Measurements from ENCODE around the gene MED26.

MED26 gene

DNA sequence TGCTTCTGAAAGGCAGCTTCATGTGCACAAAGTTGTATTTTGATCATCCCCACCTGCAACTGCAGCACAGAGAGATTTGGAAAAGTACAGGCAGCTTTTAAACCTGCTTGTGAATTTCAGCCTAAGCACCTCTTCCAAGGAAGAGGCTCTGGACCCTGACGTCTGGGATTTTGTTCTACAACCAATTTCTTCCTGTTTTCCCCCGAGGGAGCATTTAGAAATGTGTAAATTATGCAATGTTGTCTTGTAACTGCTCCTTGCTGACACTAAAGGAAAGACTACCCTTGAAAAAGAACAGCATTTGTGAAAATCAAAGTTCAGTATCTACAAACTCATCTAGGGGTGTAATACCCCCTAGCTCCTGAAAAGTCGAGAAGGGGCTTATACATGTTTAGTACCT lies 15.4 kb downstream of the MED26 start:
- DNase-seq = no peak

DNA sequence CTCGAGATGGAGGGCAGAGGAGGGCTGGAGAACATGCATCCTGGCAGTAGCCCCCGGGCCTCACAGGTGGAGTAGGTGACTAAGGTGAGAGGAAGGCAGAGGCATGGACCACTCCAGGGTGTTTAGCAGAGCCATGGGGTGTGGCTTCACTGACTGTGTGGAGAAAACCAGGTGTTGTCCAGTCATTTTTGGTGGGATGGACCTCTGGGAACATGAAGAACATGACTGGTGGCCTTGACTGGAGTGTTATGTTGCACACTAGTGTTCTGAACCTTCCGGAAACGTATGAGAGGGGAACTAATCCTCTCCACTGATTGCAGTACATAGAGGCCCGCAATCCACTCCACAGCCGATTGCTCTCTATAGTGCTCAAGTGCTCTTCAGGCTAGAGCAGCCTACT lies 16.9 kb downstream of the MED26 start:
- no peak for DNase-seq

DNA sequence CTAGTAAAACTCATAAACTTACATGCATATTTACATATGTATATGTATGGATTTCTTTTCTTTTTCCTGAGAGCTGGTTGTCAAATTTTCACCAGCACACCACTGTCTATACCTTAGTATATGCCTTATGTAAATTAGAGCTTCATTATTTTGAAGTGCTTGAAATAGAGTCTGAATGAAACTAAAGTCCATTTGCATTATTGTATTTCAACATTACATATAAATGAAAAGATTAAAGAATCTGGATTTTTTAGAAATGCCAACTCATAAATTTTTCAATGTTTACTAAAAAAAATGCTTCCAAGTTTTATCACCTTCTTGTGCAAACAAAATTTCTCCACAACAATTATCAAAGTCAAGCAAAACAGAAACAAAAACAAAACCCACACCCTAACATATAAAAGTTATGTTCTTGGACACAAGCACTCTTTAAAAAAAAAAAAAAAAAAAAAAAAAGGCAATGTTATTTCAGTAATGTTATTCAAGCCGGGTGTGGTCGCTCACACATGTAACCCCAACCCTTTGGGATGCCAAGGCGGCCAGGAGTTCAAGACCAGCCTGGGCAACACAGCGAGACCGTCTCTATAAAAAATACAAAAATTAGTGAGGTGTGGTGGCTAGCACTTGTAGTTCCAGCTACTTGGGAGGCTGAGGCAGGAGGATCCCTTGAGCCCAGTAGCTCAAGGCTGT lies 18.3 kb downstream of the MED26 start:
- DNase-seq = no peak

DNA sequence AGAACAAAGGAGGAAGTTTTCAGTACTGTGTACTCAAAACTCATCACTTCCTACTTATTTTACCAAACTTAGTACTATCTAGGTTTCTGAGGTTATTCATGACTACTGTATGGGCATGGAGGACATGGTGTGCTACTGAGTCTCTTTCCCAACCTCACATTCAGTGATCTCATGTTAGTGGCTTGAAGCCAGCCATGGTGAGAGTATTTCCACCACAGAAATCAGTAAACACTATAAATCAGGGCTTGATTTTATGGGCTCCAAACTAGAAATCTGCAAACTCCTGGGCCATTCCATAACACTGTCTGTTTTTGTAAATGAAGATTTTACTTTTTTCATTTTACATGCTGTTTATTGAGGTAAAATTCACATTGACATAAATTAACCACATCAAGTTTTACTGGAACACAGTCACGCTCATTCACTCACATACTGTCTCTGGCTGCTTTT lies 19.7 kb downstream of the MED26 start:
- DNase-seq = no peak

DNA sequence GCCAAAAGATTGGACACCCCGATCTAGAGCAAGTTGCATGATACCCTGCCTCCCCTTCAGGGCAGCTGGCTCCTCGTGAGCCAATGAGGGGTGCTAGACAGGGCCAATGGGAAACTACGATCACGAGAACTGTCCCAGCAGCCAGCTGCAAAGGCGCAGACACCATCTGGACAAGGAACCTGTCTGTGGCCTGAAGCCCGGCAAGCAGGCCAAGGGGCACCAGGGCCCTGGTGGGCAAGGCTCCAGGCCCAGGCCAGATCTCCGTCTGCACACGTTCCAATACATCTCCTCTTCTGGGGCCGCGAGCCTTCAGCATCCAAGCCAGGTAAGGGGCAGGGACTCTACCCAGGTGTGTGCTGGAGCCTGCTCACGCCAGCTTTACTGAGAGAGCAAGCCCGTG lies 20.2 kb downstream of the MED26 start:
- DNase-seq = no peak

DNA sequence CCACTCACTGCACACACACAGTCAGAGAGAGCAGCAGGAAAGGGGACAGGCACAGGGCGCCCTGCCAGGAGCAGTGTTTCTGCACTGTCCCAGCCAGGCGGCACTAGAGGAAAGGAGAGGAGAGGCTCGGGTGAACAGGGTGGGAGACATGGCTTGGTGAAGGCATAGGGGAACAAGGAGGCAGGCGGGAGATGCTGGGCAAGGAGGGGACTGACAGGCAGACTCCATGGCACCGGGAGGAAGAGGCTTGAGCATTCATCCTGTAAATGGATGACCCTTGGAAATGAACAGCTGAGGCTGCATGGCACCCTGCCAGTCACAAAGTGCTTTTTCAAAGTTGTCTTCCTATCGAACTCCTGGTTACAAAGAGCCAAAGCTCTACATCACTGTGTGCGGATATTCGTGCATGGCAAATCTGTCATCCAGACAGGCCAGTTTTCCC lies 22.4 kb downstream of the MED26 start:
- no peak for DNase-seq

DNA sequence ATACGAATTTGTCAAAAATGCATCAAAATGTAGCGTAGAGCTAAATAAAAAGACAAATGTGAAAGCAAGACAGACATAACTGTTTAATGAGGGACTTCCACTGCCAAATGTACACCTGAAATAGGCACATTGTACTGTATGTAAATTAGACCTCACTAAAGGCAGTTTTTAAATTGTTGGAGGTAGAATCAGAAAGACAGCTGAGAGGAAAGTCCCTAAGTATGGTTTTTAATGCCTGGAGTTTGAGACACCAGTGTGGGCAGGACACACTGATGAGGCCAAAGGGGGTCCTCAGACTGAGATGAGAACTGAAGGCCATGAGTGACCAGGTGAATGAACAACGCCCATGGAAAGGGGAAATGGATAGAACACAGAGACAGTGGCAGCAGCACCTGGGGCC lies 22.9 kb downstream of the MED26 start:
- DNase-seq = no peak

DNA sequence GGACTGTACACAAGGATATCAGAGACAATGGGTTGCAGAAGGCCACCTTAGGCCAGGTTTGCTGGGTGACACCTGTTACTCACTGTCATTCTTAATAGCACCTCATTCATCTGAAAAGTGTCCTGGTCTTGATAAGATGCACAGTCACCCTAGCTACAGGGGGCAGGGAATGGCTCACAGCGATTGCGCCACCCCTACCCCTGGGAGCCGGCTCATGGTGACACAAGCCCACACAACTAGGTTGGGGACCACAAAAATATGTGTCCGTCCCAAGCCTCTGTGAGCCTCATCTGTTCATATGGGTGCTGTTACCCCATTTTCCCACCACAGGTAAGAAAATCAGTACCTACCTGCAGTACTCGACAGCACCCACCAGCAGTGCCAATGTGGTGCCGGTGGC lies 23.4 kb downstream of the MED26 start:
- no peak for DNase-seq

DNA sequence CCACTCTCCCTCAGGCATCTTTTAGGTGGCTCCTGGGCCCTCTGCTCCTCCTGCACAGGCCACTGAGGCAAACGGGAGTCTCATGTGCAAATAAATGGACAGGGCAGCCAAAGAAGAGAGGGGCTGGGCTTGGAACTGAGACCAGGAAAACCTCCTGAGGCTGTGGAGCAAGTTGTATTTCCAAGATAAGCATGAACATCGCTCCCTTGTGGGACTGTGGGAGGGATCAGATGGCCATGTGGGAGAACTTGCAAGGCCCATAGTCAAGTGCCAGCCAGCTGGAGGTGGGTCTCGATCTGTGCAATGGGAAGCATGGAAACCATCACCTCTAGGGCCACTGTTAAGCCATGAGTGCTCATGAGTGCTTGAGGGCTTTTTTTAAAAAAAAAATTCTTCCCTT lies 24.9 kb downstream of the MED26 start:
- no peak for DNase-seq

DNA sequence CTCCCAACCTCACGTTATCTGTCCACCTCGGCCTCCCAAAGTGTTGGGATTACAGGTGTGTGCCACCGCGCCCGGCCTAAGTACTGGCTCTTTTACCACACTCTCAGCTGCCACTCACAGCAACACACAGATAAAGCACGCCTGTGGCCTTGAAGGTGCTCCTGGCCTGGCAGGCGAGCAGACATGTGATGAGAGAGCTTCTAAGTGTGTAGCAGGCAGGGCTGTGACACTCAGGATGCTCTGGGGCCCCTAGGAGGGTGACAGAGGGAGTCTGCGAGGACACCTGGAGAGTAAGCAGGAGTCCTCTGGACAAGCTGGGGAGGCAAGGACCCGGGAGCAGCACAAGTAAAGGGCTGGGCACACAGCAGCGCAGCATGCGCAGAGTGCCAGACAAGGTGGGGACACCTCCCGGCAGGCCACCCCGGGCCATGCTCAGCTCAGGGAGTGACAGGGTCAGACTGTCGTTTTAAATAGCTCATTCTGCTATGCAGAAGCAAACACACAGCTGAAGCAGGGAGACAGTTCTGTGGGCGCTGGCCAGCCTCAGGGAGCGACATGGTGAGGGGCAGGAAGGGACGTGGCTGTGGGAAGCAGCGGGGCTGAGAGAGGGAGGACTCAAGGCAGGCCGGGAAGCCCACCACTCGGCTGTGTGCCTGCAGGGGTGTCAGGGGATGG lies 26.5 kb downstream of the MED26 start:
- no peak for DNase-seq

DNA sequence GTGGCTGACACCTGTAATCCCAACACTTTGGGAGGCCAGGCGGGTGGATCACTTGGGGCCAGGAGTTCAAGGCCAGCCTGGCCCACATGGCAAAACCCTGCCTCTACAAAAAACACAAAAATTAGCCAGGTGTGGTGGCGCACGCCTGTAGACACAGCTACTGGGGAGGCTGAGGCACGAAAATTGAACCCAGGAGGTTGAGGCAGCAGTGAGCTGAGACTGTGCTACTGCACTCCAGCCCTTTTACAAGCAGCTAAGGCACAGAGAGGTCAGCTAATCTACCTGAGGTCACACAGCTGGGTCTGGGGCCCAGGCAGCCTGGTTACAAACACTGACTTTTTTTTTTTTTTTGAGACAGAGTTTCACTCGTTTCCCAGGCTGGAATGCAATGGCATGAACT lies 27.2 kb downstream of the MED26 start:
- DNase-seq = no peak

DNA sequence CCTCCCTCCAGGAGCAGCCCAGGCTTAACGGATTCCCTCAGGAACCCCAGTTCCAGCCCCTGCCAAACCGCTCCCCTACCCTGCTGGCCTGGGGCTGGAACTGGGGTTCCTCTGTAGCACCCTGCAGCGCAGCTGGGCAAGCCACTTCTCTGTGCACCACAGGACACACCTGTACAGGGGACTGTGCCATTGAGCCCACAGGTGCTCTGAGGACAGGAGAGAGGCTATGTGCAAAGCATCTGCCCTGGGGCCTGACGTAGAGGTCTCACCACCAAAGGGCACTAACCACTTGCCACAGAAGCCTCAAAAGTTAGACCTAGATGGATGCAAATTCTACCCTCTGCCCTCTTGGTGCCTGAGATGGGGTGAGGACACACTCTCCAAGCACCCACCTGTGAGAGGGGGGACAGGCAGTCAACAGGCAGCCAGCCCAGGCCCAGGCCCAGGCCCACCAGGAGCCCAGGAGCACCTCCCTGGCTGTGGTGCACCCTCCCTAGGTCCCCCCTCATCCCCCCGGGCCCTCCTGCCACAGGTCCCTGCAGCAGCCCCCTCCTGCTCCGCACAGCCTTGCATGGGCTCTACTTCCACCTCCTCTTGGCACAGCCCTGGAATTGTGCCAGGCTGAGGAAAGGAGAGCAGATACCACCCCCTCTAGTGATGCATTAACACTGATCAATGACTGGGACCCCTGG lies 28.2 kb downstream of the MED26 start:
- no peak for DNase-seq

DNA sequence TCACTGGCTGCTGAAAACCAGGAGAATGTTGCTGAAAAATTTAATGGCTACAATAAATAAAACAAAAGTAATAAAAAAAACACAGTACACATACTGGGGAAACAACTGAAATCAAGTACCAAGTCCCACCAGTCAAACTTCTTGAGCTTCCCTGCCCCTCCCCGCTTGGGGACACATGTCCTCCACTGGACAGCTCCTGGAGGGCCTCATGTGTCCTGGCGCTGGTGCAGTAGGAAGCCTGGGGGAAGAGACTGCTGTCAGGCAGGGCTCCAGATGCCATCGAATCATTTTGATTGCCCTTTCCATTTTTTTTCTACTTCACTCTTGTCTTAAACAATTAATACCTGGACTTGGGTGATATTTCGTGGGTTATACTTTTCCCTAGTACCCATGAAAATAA lies 29.2 kb downstream of the MED26 start:
- no peak for DNase-seq

DNA sequence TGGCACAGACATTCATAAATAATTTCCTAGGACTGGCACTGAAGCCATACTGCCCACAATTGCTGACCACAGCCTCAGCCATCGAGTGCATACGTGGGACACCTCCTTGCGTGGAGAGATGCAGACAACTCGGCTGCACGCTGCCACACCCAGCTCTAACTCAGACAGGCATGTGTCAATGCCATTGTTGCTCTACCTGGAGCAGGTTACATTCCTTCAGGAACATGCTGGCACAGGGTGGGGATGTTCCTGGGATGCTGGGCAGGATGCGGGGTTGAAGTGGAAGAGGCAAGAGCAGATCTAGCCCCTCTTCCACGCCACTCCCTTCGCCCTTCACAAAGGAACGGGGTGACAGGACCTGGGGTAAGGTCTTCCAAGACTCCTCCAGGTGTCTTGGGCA lies 31.6 kb downstream of the MED26 start:
- DNase-seq = no peak

DNA sequence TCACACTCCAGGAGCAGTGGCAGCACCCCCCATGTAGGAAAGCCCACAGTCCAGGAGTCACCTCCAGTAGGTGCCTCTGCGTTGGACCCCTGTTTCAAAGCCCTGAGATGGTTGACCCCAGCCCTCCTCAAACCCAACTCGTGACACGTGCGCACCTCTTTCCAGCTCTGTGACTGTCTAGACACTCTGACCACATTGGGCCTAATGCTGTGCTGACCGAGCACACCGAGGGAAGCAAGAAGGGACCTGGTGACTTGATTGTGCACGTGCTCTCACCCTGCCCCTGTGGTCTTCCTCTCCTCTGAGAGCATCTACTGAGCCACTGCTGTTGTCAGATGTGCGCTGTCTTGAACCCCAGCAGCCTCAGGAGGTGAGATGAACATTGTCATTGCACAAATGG lies 32.9 kb downstream of the MED26 start:
- no peak for DNase-seq

DNA sequence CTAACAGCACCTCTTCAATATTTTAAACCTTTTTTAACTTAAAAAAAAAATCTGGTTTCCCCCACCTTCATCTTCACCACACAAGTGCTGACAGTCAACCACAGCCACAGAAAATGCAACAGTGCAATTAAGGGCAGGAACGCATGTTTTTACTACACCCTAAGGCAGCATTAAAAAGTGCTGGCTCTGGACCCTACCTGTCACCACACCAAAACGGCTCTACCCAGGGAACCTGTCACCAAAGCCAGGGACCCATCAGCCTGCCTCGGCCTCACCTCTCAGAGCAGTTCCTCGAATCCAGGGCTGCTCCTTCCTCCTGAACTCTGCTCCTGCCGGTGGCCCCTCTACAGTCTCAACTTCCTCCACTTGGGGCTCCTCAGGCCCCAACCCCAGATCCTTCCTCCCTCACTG lies 33.3 kb downstream of the MED26 start:
- peak in 1 of 2 experiments; percentile 36 for DNase-seq

DNA sequence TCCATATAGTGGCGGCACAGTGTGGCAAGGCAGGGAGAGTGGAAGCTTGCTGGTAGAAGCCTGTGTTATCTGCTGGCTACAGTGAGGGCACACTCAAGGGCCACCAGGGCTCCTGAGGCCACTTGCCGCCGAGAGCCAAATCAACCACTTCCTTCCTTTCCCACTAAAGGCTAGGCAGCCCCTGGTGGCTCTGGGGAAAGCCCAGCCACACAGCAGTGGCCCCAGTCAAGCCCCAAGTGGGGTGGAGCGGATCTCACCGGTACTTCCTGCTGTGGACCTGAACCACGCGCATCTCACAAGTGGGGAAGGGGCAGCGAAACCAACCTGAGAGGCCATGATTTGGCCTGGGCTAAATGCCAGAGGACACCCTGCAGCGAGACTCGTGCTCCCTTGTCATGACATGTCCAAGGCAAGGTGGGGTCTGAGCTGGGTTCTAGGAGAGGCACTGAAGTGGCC lies 33.8 kb downstream of the MED26 start:
- peak; percentile 46 to 58 for DNase-seq

DNA sequence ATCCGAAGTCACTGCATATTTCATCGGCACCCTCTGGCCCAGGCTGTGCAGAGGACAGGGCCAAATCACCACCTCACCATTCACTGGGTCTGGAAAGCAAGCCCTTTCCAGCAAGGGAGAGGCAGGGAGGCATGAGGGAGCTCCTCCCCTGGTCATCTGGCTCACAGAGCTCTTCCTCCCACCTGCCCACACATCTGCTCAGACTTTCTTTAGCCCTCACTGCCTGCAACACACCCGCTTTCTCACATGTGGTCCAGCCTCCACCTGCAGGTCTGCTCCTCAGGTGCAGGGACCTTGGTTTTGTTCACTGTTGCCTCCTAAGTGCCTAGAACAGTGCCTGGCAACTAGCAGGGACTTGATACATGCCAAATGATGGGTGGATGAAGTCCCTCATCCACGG lies 34.8 kb downstream of the MED26 start:
- DNase-seq = no peak

DNA sequence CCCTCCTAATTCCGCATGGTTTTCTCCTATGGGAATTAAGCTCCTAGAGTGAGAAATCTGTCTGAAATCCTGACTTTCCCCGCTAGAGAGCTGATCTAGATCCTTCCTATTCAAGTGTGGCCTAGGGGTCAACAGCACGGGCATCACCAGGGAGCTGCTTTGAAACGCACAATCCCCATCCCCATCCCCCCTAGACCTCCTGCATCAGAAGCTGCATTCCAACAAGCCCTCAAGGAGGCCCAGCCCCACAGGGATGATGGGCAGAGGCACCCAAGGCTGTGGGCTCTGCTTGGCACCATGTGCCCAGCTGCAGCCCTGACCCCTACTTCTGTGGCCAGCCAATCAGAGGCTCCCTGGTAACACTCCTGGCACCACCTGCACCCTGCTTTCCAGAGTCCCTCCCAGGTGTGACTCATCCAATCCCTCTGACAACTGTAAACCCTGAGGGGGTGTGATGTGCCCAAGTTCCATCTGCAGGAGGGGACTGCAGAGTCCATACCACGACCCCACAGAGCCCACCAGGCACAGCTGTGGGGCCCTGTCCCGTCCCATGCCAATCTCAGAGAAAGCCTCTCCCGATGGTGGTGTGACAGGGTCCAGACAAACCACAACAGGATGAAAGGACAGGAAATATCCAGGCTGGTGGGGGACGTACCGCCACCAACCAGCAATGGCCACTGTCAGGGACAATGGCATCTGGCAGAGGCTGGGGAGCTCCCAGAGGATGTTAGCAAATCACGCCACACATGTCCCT lies 36.0 kb downstream of the MED26 start:
- DNase-seq = no peak

DNA sequence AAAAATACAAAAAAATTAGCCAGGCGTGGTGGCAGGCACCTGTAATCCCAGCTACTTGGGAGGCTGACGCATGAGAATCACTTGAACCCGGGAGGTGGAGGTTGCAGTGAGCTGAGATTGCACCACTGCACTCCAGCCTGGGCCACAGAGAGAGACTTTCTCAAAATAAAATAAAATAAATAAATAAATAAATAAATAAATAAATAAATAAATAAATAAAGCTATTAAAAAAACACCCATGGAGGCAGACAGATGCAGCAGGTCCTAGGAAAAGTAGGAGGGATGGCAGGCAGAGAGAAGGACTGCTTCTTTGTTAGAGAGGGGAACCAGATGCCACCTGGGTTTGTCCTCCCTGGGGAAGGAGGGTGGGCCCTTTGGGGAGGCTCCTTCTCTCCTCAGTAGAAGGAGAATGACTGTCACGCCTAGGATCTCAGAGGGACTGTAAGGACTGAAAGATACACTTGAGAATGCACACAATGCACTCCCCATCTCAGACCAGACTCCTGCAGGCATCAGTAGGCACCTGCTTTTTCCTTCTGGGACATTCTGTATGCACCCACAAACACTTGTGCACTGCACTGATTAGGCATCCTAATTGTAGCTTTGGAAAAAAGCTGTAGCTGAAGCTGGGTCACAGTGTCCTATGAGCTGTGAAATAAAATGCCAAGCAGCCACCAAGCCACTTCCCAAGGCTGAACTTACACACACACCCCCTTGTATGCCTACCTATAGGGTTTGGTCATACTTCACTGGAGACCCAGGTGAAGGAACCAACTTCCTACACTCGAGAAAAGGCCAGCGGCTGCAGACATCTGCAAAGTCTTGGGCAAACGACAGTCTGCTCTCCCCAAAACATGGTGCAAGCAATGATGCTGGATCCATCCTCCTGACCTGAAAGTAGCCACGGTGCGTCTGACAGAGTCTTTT lies 36.9 kb downstream of the MED26 start:
- DNase-seq = no peak

DNA sequence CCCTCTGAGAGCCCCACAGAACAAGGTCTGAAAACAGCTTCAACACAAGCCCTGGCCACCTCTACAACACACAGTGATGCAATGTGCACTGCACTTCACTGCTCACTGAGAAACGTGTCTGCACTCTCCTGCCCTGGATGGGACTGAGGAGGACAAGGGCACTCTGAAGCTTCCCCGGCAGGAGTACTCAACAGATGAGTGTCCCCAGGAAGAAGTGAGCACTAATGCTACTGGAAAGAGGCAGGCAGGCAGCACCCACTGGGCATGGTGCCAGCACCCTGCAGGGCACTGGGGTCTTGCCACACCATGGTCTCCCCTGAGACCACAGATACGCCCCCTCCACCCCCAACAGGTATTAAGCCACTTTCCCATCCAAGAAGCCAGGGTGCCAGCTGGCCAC lies 38.1 kb downstream of the MED26 start:
- no peak for DNase-seq

Measured in activated CD4-positive, alpha-beta T cell treated with anti-CD3 and anti-CD28 coated beads, Interleukin-2, amount 50 U/mL, for 48 hours (primary cell).